Measurements from ENCODE around the gene ASB18. TPM values are rescaled to one million over a fixed set of nuclear protein-coding genes. Genes with fewer than 3 reads are reported as not detected.

Gene ASB18
- total RNA-seq, 1 experiment from 2014 or later: not detected

DNA sequence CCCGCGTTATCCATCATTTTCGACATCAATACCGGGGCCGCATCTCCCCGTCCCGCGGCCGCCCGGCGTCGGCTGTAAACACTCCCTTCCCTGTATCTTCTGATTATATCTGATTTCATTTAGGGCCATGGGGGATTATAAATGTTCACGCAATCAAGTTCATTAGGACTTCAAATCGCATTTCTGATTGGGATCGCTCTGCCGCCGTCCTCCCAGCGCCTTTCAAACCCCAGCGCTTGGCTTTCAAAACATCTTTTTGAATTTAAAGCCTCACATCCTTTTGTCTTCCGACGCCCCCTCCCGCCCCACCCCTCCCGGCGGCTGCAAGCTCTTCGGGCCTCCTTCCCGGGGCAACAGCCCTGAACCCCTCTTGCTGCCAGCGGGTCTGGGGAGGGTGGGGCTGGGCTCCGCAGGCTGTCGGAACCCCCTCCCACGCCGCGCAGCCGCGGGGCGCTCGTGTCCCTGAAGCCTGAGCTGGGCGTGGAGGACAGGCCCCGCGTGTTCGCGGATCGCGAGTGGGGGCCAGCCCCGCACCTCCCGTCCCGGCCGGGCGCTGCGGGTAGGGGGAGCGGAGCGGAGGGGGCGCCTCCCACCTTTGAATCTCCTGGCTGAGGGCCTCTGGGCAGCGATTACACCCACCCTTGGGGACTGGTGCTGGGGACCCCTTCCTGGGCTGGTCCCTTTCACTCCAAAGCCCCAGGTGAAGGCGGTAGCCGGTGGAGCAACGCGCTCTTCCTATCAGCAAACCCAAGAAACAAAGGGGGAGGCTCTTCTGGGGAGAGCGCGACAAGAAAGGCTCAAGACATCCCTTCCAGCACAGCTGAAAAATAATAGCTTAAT, 84.8 kb downstream of the ASB18 start:
- Histone ChIP-seq H3K4me3 (ENCODE audit: low read depth in 2 of 2, low read length in 2 of 2) (peak overlapping the region; percentile 61 to 84), H3K27ac (ENCODE audit: low read length) (peak overlapping the region; percentile 87), H3K9me3 (ENCODE audit: control insufficient read depth, insufficient read depth, low read depth, low read length) (no peaks in the 10 kb centered on the region), H3K36me3 (ENCODE audit: control insufficient read depth, insufficient read depth, low read length) (no peaks in the 10 kb centered on the region), H3K4me1 (ENCODE audit: control insufficient read depth, insufficient read depth, low read length) (peaks cover 17% of the 10 kb centered on the region), H3K27me3 (ENCODE audit: control insufficient read depth, insufficient read depth, low read length) (no peaks in the 10 kb centered on the region)
- ChIA-PET POLR2A (no interaction called here), CTCF (interaction anchor here (0.6 to 2.4 kb wide), 6 partner anchors 32 to 413 kb away, joined by 3 to 16 read pairs (median 6); no protein-coding TSS in a partner anchor)
- no TSS peak for BruUV-seq (replicated peaks)
- in situ Hi-C loops (cut with HindIII; ENCODE audit: low pct_unique_long_range_greater_than_20kb, low sequenced_read_pairs) (no loop called here), intact Hi-C loops (cut with micrococcal nuclease; ENCODE audit: unreplicated experiment) (loop anchor here (2.0 to 10.0 kb wide), 2 partner anchors 245 to 401 kb away; no protein-coding TSS in a partner anchor)
- DNase-seq (ENCODE audit: low read depth, low spot score) (no peak), ATAC-seq (peak; percentile 34)
- TF ChIP-seq TCF7L2 (IDR thresholded peaks at IDR 0.05; ENCODE audit: low read depth, low read length): peak; percentile 76; the same call in 1 of the 2 replicates
- TF ChIP-seq, protein P1, sequence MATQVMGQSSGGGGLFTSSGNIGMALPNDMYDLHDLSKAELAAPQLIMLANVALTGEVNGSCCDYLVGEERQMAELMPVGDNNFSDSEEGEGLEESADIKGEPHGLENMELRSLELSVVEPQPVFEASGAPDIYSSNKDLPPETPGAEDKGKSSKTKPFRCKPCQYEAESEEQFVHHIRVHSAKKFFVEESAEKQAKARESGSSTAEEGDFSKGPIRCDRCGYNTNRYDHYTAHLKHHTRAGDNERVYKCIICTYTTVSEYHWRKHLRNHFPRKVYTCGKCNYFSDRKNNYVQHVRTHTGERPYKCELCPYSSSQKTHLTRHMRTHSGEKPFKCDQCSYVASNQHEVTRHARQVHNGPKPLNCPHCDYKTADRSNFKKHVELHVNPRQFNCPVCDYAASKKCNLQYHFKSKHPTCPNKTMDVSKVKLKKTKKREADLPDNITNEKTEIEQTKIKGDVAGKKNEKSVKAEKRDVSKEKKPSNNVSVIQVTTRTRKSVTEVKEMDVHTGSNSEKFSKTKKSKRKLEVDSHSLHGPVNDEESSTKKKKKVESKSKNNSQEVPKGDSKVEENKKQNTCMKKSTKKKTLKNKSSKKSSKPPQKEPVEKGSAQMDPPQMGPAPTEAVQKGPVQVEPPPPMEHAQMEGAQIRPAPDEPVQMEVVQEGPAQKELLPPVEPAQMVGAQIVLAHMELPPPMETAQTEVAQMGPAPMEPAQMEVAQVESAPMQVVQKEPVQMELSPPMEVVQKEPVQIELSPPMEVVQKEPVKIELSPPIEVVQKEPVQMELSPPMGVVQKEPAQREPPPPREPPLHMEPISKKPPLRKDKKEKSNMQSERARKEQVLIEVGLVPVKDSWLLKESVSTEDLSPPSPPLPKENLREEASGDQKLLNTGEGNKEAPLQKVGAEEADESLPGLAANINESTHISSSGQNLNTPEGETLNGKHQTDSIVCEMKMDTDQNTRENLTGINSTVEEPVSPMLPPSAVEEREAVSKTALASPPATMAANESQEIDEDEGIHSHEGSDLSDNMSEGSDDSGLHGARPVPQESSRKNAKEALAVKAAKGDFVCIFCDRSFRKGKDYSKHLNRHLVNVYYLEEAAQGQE (IDR thresholded peaks at IDR 0.05; ENCODE audit: insufficient read depth in 1 of 2, low read depth in 2 of 2, low read length in 1 of 2): no peak

DNA sequence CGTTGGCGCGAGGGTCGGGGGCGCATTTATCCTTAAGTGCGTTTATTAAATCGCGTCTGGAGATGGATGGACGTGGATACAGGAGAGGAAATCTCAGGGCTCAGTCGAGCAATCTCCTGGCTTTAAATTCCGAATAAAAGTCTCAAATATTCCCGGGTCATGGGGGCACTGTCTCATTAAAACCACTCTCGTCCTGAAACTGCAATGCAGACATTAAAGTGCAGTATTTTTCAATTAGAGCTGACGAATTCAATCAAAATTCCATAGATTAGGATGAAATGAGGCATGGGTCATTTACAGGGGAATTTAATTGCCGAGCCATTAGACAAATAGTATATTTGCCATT, 85.3 kb downstream of the ASB18 start:
- TF ChIP-seq POLR2AphosphoS5 (IDR thresholded peaks at IDR 0.05; ENCODE audit: low read depth, low read length): no peak
- ChIA-PET POLR2A (no interaction called here), CTCF (interaction anchor here (0.6 to 1.8 kb wide), 5 partner anchors 10 to 413 kb away, joined by 4 to 16 read pairs (median 9); partner anchors contain the start of gene GBX2)
- in situ Hi-C loops (cut with HindIII; ENCODE audit: low pct_unique_long_range_greater_than_20kb, low sequenced_read_pairs) (no loop called here), intact Hi-C loops (cut with micrococcal nuclease; ENCODE audit: unreplicated experiment) (loop anchor here (10.0 kb wide), 1 partner anchor 244 kb away; no protein-coding TSS in a partner anchor)
- Histone ChIP-seq H3K27ac (ENCODE audit: low read length) (peak overlapping the region; percentile 87), H3K27me3 (ENCODE audit: control insufficient read depth, insufficient read depth, low read length) (no peaks in the 10 kb centered on the region), H3K4me3 (ENCODE audit: low read depth in 2 of 2, low read length in 2 of 2) (peak overlapping the region; percentile 61 to 84), H3K9me3 (ENCODE audit: control insufficient read depth, insufficient read depth, low read depth, low read length) (no peaks in the 10 kb centered on the region), H3K4me1 (ENCODE audit: control insufficient read depth, insufficient read depth, low read length) (peaks cover 17% of the 10 kb centered on the region), H3K36me3 (ENCODE audit: control insufficient read depth, insufficient read depth, low read length) (no peaks in the 10 kb centered on the region)
- ATAC-seq: no peak
- DNase-seq (ENCODE audit: low read depth, low spot score): no peak
- no TSS peak for BruUV-seq (replicated peaks)

DNA sequence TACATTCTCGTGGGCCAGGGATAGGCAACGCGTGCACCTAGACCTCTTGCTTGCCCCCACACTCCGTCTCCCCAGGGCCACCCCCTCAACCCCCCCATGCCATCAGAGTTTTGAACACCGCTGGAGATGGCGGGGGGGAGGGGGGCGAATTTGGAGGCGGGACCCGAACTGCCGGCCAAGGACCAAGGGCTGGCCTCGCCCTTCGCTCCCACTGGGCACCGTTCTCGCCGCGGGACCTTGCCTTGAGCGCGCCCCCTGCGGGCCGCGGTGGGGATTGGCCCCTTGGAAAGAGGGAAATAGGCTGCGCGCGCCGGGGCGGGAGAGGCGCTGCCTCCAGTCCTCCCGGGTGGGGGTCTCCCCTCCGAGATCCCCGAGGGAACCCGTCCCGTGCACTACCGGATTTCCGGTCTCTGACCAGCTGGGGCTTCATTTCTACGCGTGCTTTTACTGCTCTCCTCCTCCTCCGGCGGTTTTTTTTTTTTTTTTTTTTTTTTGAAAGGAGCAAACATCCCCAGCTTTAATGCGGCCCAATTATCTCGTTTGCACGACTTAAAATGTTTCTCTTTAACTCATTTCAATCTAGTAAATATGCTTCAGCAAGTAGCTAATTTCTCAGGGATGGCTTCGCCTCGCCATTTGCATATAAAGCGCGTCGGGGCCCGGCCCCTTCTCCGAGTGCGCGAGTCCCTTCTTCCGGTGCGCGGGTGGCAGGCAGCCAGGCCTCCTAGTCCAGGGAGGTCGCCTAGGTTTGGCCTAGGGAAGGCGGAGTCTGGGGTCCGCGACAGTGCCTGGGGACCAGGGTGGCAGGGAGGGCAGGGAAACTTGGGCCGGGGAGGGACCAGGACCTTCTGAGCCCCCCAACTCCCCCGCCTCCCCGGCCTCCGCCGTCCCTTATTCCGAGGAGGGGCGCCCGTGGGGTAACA, 86.0 kb downstream of the ASB18 start:
- DNase-seq (ENCODE audit: low read depth, low spot score) (peak; percentile 69), ATAC-seq (peak; percentile 87)
- H3K4me3 ChIP-seq (ENCODE audit: low read depth in 2 of 2, low read length in 2 of 2): peak overlapping the region; percentile 61 to 84
- TF ChIP-seq SIN3A (IDR thresholded peaks at IDR 0.05; ENCODE audit: borderline replicate concordance, insufficient read depth, low read depth, low read length) (no peak), POLR2AphosphoS5 (IDR thresholded peaks at IDR 0.05; ENCODE audit: low read depth, low read length) (no peak), TCF7L2 (IDR thresholded peaks at IDR 0.05; ENCODE audit: low read depth, low read length) (no peak)
- TF ChIP-seq, protein P1 (IDR thresholded peaks at IDR 0.05; ENCODE audit: insufficient read depth in 1 of 2, low read depth in 2 of 2, low read length in 1 of 2): 0 out of 4 replicates have a peak, but pooled peaks of 1 of the 2 experiments have one; percentile 39
- TF ChIP-seq, protein P2, sequence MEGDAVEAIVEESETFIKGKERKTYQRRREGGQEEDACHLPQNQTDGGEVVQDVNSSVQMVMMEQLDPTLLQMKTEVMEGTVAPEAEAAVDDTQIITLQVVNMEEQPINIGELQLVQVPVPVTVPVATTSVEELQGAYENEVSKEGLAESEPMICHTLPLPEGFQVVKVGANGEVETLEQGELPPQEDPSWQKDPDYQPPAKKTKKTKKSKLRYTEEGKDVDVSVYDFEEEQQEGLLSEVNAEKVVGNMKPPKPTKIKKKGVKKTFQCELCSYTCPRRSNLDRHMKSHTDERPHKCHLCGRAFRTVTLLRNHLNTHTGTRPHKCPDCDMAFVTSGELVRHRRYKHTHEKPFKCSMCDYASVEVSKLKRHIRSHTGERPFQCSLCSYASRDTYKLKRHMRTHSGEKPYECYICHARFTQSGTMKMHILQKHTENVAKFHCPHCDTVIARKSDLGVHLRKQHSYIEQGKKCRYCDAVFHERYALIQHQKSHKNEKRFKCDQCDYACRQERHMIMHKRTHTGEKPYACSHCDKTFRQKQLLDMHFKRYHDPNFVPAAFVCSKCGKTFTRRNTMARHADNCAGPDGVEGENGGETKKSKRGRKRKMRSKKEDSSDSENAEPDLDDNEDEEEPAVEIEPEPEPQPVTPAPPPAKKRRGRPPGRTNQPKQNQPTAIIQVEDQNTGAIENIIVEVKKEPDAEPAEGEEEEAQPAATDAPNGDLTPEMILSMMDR (IDR thresholded peaks at IDR 0.05): peak; percentile 94
- POLR2A ChIA-PET: interaction anchor here (0.6 to 0.7 kb wide), 3 partner anchors 9 to 841 kb away, joined by 4 to 12 read pairs (median 6); no protein-coding TSS in a partner anchor
- intact Hi-C loops (cut with micrococcal nuclease; ENCODE audit: unreplicated experiment): loop anchor here (2.0 to 10.0 kb wide), 2 partner anchors 243 to 411 kb away; no protein-coding TSS in a partner anchor
- H3K27ac ChIP-seq (ENCODE audit: low read length): peak overlapping the region; percentile 87
- H3K27me3 ChIP-seq (ENCODE audit: control insufficient read depth, insufficient read depth, low read length): no peaks in the 10 kb centered on the region
- peaks cover 17% of the 10 kb centered on the region for H3K4me1 ChIP-seq (ENCODE audit: control insufficient read depth, insufficient read depth, low read length)
- H3K36me3 ChIP-seq (ENCODE audit: control insufficient read depth, insufficient read depth, low read length): no peaks in the 10 kb centered on the region
- CTCF ChIA-PET: interaction anchor here (0.7 to 1.8 kb wide), 7 partner anchors 10 to 412 kb away, joined by 3 to 10 read pairs (median 4); partner anchors contain the start of gene GBX2
- no peaks in the 10 kb centered on the region for H3K9me3 ChIP-seq (ENCODE audit: control insufficient read depth, insufficient read depth, low read depth, low read length)
- in situ Hi-C loops (cut with HindIII; ENCODE audit: low pct_unique_long_range_greater_than_20kb, low sequenced_read_pairs): no loop called here
- BruUV-seq (replicated peaks): no TSS peak

Measured in Panc1 (cell line).